ENCODE data around the gene DDX59. TPM values are rescaled to one million over a fixed set of nuclear protein-coding genes. Genes with fewer than 3 reads are reported as not detected.

The DDX59 gene
- total and polyA plus RNA-seq, 10 of the 15 experiments (the other 5 are each of a cell fraction or from before 2014, with no cell fraction given), result 17.3 to 42.1 (median 23.6) TPM

GRCh38 chr1:200620273-200621131, 49.2 kb downstream of the DDX59 start, which contains the start of gene KIF14 (continued):
- no peak for TF ChIP-seq E2F8 (IDR thresholded peaks at IDR 0.05; ENCODE audit: low read depth, partially characterized antibody)
- no peak for TF ChIP-seq RELA (IDR thresholded peaks at IDR 0.05; ENCODE audit: borderline replicate concordance, partially characterized antibody)
- TF ChIP-seq TBL1XR1 (IDR thresholded peaks at IDR 0.05; ENCODE audit: low read depth, low read length), result no peak
- no peak for TF ChIP-seq SMARCA5 (IDR thresholded peaks at IDR 0.05)
- no peak for TF ChIP-seq ZBED1 (IDR thresholded peaks at IDR 0.05; ENCODE audit: borderline replicate concordance)
- TF ChIP-seq PAX8 (IDR thresholded peaks at IDR 0.05), result no peak
- TF ChIP-seq MLLT1 (IDR thresholded peaks at IDR 0.05), result no peak
- no peak for TF ChIP-seq IRF5 (IDR thresholded peaks at IDR 0.05; ENCODE audit: borderline replicate concordance)
- peak; percentile 9 for TF ChIP-seq PBX3 (IDR thresholded peaks at IDR 0.05; ENCODE audit: insufficient replicate concordance, low read depth, low read length)
- TF ChIP-seq MYC (IDR thresholded peaks at IDR 0.05; ENCODE audit: insufficient read depth, insufficient read length, insufficient replicate concordance, low read length, severe bottlenecking), result no peak
- TF ChIP-seq ATF3 (IDR thresholded peaks at IDR 0.05; ENCODE audit: borderline replicate concordance, extremely low read depth, low read depth, low read length), result no peak
- no peak for TF ChIP-seq ZBTB33 (IDR thresholded peaks at IDR 0.05)
- peak; percentile 29; the same call in 1 of the 2 replicates for TF ChIP-seq IKZF1 (conservative IDR thresholded peaks at IDR 0.05)
- no peak for TF ChIP-seq BACH1 (IDR thresholded peaks at IDR 0.05; ENCODE audit: borderline replicate concordance)
- 0 out of 2 replicates have a peak, but pooled peaks have one; percentile 32 for TF ChIP-seq TCF3 (IDR thresholded peaks at IDR 0.05; ENCODE audit: borderline replicate concordance, insufficient read depth, low read depth, low read length)
- no peak for TF ChIP-seq RAD21 (IDR thresholded peaks at IDR 0.05; ENCODE audit: insufficient read depth, low read depth, low read length)
- no peak for TF ChIP-seq ZNF207 (IDR thresholded peaks at IDR 0.05; ENCODE audit: borderline replicate concordance)
- 0 out of 2 replicates have a peak, but pooled peaks have one; percentile 13 for TF ChIP-seq CBX5 (IDR thresholded peaks at IDR 0.05; ENCODE audit: low read depth)
- TF ChIP-seq SUZ12 (IDR thresholded peaks at IDR 0.05; ENCODE audit: unreplicated experiment), result no peak

All from GM12878 (cell line).